BE2C (cell line): ENCODE data around the gene ERP44.
"Not testable (repeated sequence)": the region's sequence is repeated elsewhere in the genome, so short reads cannot be mapped to it uniquely, and the experiment has no call there.

Experiments
- DNase-seq: peaks from one replicate; pipeline ENCODE4 v3.0.0-alpha.2; 2020
- H3K27me3 ChIP-seq: fragments of 250-450 bp; sonication (Bioruptor Pico); 2 replicates; pipeline ENCODE4 v1.5.1; 2020; ENCODE audit warnings: mild to moderate bottlenecking
- H3K36me3 ChIP-seq: fragments of 250-450 bp; sonication (Bioruptor Pico); 2 replicates; pipeline ENCODE4 v1.5.1; 2020; ENCODE audit warnings: mild to moderate bottlenecking
- H3K4me1 ChIP-seq: fragments of 250-450 bp; sonication (Bioruptor Pico); 2 replicates; pipeline ENCODE4 v1.5.1; 2020
- H3K4me3 ChIP-seq: 2 replicates; pipeline ENCODE4 v1.5.1; 2011; ENCODE audit warnings: low read depth, low read length
- H3K9me3 ChIP-seq: fragments of 250-450 bp; sonication (Bioruptor Pico); 2 replicates; pipeline ENCODE4 v1.5.1; 2020
- CTCF ChIP-seq: IDR thresholded peaks from 2 replicates; pipeline ENCODE4 v1.5.1; 2012; ENCODE audit warnings: mild to moderate bottlenecking, low read depth, low read length

Gene ERP44

GRCh38 chr9:100074989-100075388, 23.8 kb downstream of the ERP44 start:
- no peak for TF ChIP-seq CTCF
- H3K36me3 ChIP-seq, result no peaks in the 10 kb centered on the region

GRCh38 chr9:100074093-100074492, 24.7 kb downstream of the ERP44 start:
- no peak overlapping the region for H3K4me3 ChIP-seq
- TF ChIP-seq CTCF, result no peak
- no peaks in the 10 kb centered on the region for H3K27me3 ChIP-seq
- H3K4me1 ChIP-seq, result no peaks in the 10 kb centered on the region; the same call in 1 of the 2 replicates
- H3K9me3 ChIP-seq, result peaks cover 4% of the 10 kb centered on the region; the same call in 1 of the 2 replicates
- no peaks in the 10 kb centered on the region for H3K36me3 ChIP-seq
- no peak for DNase-seq

More at GRCh38 chr9:100074989-100075388, 23.8 kb downstream of the ERP44 start:
- Histone ChIP-seq H3K4me3 (no peak overlapping the region), H3K9me3 (peaks cover 4% of the 10 kb centered on the region; the same call in 1 of the 2 replicates), H3K4me1 (no peaks in the 10 kb centered on the region; the same call in 1 of the 2 replicates), H3K27me3 (no peaks in the 10 kb centered on the region)
- DNase-seq, result no peak

- Histone ChIP-seq H3K36me3 (no peaks in the 10 kb centered on the region), H3K9me3 (peaks cover 3% of the 10 kb centered on the region; the same call in 1 of the 2 replicates), H3K27me3 (no peaks in the 10 kb centered on the region), H3K4me3 (no peak overlapping the region), H3K4me1 (no peaks in the 10 kb centered on the region)
- no peak for TF ChIP-seq CTCF
- DNase-seq, result no peak
These were observed 26.0 kb downstream of the ERP44 start for GRCh38 chr9:100072805-100073204.

GRCh38 chr9:100071271-100071670, 27.5 kb downstream of the ERP44 start:
- no peak for DNase-seq
- Histone ChIP-seq H3K4me1 (peaks cover 1% of the 10 kb centered on the region; the same call in 1 of the 2 replicates), H3K4me3 (no peak overlapping the region), H3K9me3 (no peaks in the 10 kb centered on the region), H3K36me3 (no peaks in the 10 kb centered on the region), H3K27me3 (no peaks in the 10 kb centered on the region)
- no peak for TF ChIP-seq CTCF

- peaks cover 5% of the 10 kb centered on the region; the same call in 1 of the 2 replicates for H3K4me1 ChIP-seq
- H3K36me3 ChIP-seq, result no peaks in the 10 kb centered on the region
- no peak for TF ChIP-seq CTCF
- H3K27me3 ChIP-seq, result no peaks in the 10 kb centered on the region
- no peaks in the 10 kb centered on the region for H3K9me3 ChIP-seq
- DNase-seq, result no peak
- H3K4me3 ChIP-seq, result no peak overlapping the region
These were observed 28.4 kb downstream of the ERP44 start for GRCh38 chr9:100070104-100071041.

GRCh38 chr9:100069068-100069467, 29.7 kb downstream of the ERP44 start:
- H3K4me3 ChIP-seq, H3K9me3 ChIP-seq, H3K27me3 ChIP-seq, H3K4me1 ChIP-seq, H3K36me3 ChIP-seq, DNase-seq: not testable (repeated sequence)

- H3K27me3 ChIP-seq, result not testable (repeated sequence)
These were observed 30.8 kb downstream of the ERP44 start for GRCh38 chr9:100067990-100068389.

More at GRCh38 chr9:100067990-100068389, 30.8 kb downstream of the ERP44 start:
- H3K36me3 ChIP-seq, H3K9me3 ChIP-seq, H3K4me3 ChIP-seq, DNase-seq: not testable (repeated sequence)
- H3K4me1 ChIP-seq, result peaks cover 11% of the 10 kb centered on the region
